WERI-Rb-1 (cell line): ENCODE data around the gene OSBPL5.

Experiments used
- DNase-seq: peaks from one replicate; pipeline ENCODE4 v3.0.0-alpha.2; 2020
- H3K27ac ChIP-seq: fragments of 250-450 bp; sonication (Bioruptor Pico); 2 replicates; pipeline ENCODE4 v1.5.1; 2020; ENCODE audit warnings: mild to moderate bottlenecking, moderate library complexity
- H3K27me3 ChIP-seq: fragments of 250-450 bp; sonication (Bioruptor Pico); 2 replicates; pipeline ENCODE4 v1.5.1; 2021; ENCODE audit warnings: mild to moderate bottlenecking, low read depth, moderate library complexity; ENCODE audit not compliant: insufficient read depth, severe bottlenecking
- H3K36me3 ChIP-seq: fragments of 250-450 bp; sonication (Bioruptor Pico); 2 replicates; pipeline ENCODE4 v1.5.1; 2020; ENCODE audit warnings: mild to moderate bottlenecking, moderate library complexity
- H3K4me3 ChIP-seq: 2 replicates; pipeline ENCODE4 v1.5.1; 2011; ENCODE audit warnings: low read depth, mild to moderate bottlenecking, control low read depth, low read length
- H3K9me3 ChIP-seq: fragments of 250-450 bp; sonication (Bioruptor Pico); 2 replicates; pipeline ENCODE4 v1.5.1; 2021; ENCODE audit warnings: mild to moderate bottlenecking, moderate library complexity; ENCODE audit not compliant: severe bottlenecking
- TF ChIP-seq, protein P1 (sequence below): IDR thresholded peaks from 2 replicates; pipeline ENCODE4 v1.5.1; 2011; ENCODE audit warnings: low read depth, mild to moderate bottlenecking, control low read depth, inconsistent platforms, low read length

Gene OSBPL5

DNA sequence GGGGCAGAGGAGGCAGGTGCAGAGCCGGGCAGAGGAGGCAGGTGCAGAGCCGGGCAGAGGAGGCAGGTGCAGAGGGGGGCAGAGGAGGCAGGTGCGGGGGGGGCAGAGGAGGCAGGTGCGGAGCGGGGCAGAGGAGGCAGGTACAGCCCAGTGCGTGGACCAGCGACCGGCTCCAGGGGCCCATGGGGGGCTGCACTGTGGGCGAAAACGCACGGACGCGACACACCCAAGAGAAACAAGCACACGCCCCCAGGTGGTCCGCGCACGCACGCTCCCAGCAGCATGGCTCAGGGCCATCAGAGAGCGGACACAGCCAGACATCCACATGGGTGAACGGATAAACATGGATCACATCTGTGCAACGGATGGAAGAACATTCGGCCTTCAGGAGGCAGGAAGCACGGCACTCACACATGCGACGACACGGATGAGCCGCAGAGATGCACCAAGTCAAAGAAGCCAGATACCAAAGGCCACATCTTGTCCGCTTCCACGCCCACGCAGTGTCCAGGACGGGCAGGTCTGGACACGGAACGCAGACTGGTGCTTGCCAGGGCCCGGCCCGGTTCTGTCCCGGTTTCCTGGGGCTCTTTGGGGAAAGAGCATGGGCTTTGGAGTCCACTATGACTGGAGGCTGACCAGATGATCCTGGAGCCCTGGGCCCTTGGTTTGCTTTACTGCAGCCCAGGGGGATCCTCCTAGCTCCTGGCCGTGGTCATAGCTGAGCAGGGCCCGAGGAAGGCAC, 21.8 kb downstream of the OSBPL5 start:
- Histone ChIP-seq H3K36me3 (no peaks in the 10 kb centered on the region), H3K9me3 (no peaks in the 10 kb centered on the region), H3K27ac (no peak overlapping the region), H3K27me3 (no peaks in the 10 kb centered on the region), H3K4me3 (no peak overlapping the region)
- TF ChIP-seq, protein P1, sequence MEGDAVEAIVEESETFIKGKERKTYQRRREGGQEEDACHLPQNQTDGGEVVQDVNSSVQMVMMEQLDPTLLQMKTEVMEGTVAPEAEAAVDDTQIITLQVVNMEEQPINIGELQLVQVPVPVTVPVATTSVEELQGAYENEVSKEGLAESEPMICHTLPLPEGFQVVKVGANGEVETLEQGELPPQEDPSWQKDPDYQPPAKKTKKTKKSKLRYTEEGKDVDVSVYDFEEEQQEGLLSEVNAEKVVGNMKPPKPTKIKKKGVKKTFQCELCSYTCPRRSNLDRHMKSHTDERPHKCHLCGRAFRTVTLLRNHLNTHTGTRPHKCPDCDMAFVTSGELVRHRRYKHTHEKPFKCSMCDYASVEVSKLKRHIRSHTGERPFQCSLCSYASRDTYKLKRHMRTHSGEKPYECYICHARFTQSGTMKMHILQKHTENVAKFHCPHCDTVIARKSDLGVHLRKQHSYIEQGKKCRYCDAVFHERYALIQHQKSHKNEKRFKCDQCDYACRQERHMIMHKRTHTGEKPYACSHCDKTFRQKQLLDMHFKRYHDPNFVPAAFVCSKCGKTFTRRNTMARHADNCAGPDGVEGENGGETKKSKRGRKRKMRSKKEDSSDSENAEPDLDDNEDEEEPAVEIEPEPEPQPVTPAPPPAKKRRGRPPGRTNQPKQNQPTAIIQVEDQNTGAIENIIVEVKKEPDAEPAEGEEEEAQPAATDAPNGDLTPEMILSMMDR, result no peak
- no peak for DNase-seq

DNA sequence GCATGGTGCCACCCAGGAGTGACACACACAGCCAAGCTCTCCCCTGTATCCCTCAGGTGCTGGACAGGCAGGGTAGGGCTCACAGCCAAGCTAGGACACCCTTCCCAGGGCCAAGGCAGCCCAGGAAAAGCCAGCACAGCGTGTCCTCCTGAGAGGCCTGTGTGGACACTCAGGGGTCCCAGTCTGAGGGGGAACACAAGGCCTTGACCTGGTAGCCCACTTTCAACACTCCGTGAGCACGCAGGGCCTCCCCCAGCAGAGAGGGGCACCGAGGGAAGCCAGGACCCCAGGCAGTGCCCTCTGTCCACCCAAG, 24.9 kb downstream of the OSBPL5 start:
- H3K27ac ChIP-seq, result no peak overlapping the region
- H3K36me3 ChIP-seq, result no peaks in the 10 kb centered on the region
- H3K27me3 ChIP-seq, result no peaks in the 10 kb centered on the region
- no peak overlapping the region for H3K4me3 ChIP-seq
- H3K9me3 ChIP-seq, result no peaks in the 10 kb centered on the region
- TF ChIP-seq, protein P1, result no peak
- DNase-seq, result no peak

DNA sequence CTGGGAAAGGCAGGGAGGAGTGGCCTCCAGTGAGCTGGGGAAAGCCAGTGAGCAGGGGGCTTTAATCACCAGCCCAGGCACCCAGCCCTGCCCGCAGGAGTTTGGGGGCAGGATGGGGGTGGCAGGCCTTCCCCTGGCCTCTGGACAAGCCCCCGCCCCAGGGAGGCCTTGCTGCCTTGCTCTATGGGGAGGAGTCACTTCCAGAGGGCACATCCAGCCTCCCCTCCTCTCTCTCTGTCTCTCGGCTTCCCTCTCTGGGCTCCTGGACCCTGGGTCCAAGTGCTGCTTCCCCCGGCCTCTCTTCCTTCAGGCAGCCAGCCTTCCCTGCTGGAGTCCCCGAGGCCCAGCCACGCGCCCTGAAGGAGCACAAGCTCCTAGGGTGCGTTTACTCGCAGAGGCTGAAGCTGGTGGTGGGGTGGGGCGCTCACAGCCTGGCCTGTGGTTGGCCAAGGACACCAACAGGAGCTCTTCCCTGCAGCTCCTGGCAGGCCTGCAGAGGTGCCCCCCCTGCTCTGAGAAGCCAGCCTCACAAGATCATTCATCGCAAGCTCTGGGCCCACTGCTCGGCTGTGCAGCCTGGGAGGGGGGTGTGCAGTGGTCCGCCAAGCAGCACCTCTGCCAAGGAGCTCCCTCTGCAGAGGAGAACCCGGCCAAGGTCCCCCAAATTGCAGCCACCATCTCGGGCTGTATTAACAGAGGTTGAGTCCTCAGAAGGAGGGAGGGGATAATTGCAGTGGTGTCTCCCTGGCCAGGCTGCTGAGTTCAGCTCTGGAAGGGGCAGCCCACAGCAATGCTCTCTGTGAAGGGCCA, 25.4 kb downstream of the OSBPL5 start:
- TF ChIP-seq, protein P1, result no peak
- Histone ChIP-seq H3K27me3 (no peaks in the 10 kb centered on the region), H3K9me3 (no peaks in the 10 kb centered on the region), H3K36me3 (no peaks in the 10 kb centered on the region), H3K4me3 (no peak overlapping the region), H3K27ac (peak overlapping the region; percentile 80; the same call in 1 of the 2 replicates)
- DNase-seq, result no peak

DNA sequence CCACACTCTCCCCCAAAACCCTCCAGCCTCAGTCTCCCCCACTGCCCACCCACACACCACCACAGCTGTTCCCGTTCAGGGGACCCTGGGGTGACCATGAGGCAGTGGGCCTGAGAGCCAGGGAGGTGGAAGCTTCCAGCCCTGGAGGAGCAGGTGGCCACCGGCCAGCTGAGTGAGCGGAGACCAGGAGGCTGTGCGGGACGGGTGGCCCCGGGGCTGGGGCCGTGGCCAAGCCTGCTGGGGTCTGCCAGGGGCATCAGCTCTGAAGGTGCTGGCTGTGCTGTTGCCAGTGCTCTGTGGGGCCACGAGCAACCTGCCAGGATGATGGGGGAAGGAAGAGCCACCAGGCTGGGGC, 26.0 kb downstream of the OSBPL5 start:
- H3K27ac ChIP-seq, result peak overlapping the region; percentile 80

DNA sequence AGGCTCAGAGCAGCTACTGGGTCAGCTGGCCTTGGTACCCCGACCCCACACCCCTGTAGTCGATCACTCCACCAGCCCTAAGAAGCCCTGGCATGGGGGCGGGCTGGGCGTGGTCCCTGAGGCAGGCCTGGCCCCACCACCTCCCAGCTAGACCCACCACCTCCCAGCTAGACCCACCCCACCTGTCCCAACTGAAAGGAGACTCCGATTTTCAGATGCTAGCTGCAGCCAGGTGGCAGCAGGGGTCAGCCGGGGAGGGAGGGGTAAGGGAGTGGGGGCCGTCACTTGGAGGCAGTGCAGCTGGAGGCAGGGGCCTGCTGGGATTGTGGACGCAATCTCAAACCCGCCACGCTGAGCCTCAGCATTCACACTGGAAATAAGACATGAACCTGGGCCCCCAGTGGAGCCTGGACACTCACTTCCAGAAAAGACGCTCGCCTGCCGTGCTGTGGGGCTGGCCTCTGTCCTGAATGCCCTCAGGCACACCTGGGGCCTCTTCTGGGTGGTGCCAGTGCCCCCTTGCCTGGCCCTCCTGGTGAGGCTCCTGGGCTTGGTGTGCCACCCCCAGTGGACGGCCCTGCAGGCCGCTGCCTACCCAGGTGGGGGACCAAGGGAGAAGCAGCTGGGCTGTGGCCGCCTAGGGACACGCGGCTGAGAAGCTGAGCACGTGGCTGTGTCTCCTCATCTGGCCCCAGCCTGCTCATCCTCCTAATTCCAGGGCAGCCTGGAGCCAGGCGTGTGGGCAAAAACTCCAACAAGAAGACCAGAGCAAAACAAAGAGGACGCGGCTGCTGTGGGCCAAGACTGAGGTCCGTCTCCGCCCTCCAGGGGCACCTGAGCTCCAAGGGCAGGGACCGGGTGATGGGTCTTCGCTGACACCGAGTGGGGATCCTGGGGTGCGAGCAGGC, 26.7 kb downstream of the OSBPL5 start:
- Histone ChIP-seq H3K36me3 (no peaks in the 10 kb centered on the region), H3K9me3 (no peaks in the 10 kb centered on the region), H3K4me3 (no peak overlapping the region; the same call in 1 of the 2 replicates), H3K27ac (peak overlapping the region; percentile 80), H3K27me3 (no peaks in the 10 kb centered on the region)
- DNase-seq, result peak; percentile 75
- TF ChIP-seq, protein P1, result peak; percentile 27

More for the DNA sequence above, 26.0 kb downstream of the OSBPL5 start:
- TF ChIP-seq, protein P1, result no peak
- no peaks in the 10 kb centered on the region for H3K36me3 ChIP-seq
- no peak overlapping the region for H3K4me3 ChIP-seq
- H3K27me3 ChIP-seq, result no peaks in the 10 kb centered on the region
- no peaks in the 10 kb centered on the region for H3K9me3 ChIP-seq
- no peak for DNase-seq
